PC-9 (cell line): ENCODE data around the gene LRRC63.

Experiments used
- EZH2 ChIP-seq: fragments of 200-600 bp; sonication (generic); IDR thresholded peaks from 2 replicates; pipeline ENCODE4 v1.8.0; 2017; ENCODE audit warnings: antibody characterized with exemption, low read depth
- TF ChIP-seq, protein P1 (sequence below): fragments of 200-600 bp; sonication (generic); conservative IDR thresholded peaks from 2 replicates; pipeline ENCODE4 v1.6.1; 2017; ENCODE audit warnings: mixed run types, antibody characterized with exemption, mild to moderate bottlenecking, moderate library complexity

DNA sequence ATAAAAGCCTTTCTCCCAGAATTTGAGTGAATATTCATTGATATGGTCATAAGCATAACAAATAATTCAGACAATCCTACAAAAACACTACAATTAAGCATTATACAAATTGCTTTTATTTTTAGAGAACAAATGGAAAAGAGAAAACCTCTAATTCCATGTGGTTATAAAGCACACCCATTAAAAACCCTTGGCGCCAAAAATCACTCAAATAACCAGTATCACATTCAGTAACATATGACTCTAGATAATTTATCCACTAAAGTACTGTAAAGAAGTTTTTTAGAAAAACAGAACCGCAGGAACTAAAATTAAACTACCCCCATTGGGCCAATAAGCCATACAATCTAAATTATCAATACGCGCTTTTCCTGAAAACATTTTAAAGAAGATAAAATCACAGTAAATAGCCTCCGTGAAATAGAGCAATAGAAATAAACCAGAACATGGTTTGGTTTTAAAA lies 30.3 kb upstream of the LRRC63 start:
- TF ChIP-seq, protein P1, sequence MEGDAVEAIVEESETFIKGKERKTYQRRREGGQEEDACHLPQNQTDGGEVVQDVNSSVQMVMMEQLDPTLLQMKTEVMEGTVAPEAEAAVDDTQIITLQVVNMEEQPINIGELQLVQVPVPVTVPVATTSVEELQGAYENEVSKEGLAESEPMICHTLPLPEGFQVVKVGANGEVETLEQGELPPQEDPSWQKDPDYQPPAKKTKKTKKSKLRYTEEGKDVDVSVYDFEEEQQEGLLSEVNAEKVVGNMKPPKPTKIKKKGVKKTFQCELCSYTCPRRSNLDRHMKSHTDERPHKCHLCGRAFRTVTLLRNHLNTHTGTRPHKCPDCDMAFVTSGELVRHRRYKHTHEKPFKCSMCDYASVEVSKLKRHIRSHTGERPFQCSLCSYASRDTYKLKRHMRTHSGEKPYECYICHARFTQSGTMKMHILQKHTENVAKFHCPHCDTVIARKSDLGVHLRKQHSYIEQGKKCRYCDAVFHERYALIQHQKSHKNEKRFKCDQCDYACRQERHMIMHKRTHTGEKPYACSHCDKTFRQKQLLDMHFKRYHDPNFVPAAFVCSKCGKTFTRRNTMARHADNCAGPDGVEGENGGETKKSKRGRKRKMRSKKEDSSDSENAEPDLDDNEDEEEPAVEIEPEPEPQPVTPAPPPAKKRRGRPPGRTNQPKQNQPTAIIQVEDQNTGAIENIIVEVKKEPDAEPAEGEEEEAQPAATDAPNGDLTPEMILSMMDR: no peak
- TF ChIP-seq EZH2: no peak
